Upper lobe of left lung (tissue), 6 donors: Measurements from ENCODE around the gene FOXL3. TPM values are rescaled to one million over a fixed set of nuclear protein-coding genes. Genes with fewer than 3 reads are reported as not detected.

ENCODE experiments used
- ATAC-seq, 2 donors: fragments of 200-7000 bp; cut with Tn5 transposase; one replicate each; pipeline ENCODE4 v1.9.1; 2022; ENCODE audit warnings: mild to moderate bottlenecking in 2 of 2, moderate library complexity in 2 of 2; ENCODE audit not compliant: low FRiP score in 2 of 2
- DNase-seq, 2 donors: peaks; one replicate each; pipeline ENCODE4 v3.0.0-alpha.2; 2019 to 2020
- H3K27ac ChIP-seq, 4 donors: fragments of 200-600 bp; sonication (generic); one replicate each; pipeline ENCODE4 v1.5.1; 2016 to 2019
- H3K27me3 ChIP-seq, 4 donors: fragments of 200-600 bp; sonication (generic); one replicate each; pipeline ENCODE4 v1.5.1; 2017 to 2019
- H3K36me3 ChIP-seq, 4 donors: fragments of 200-600 bp; sonication (generic); one replicate each; pipeline ENCODE4 v1.5.1; 2016 to 2019
- H3K4me1 ChIP-seq, 4 donors: fragments of 200-600 bp; sonication (generic); one replicate each; pipeline ENCODE4 v1.5.1; 2018 to 2019
- H3K4me3 ChIP-seq, 4 donors: fragments of 200-600 bp; sonication (generic); one replicate each; pipeline ENCODE4 v1.5.1; 2017 to 2019; ENCODE audit warnings: mild to moderate bottlenecking in 2 of 4, moderate library complexity in 1 of 4
- H3K9me3 ChIP-seq, 4 donors: fragments of 200-600 bp; sonication (generic); one replicate each; pipeline ENCODE4 v1.5.1; 2018 to 2019
- EP300 ChIP-seq, 4 donors: sonication (generic); formaldehyde crosslinking; IDR thresholded peaks; one replicate each; pipeline ENCODE4 v1.5.1; 2017; ENCODE audit warnings: antibody characterized with exemption in 4 of 4, control low read depth in 2 of 4
- POLR2A ChIP-seq, 4 donors: fragments of 450-650 bp; IDR thresholded peaks; one replicate each; pipeline ENCODE4 v1.5.1; 2016 to 2017; ENCODE audit warnings: antibody characterized with exemption in 4 of 4, mild to moderate bottlenecking in 2 of 4
- POLR2AphosphoS5 ChIP-seq, 2 donors: sonication (generic); formaldehyde crosslinking; IDR thresholded peaks; one replicate each; pipeline ENCODE4 v1.5.1; 2017; ENCODE audit warnings: antibody characterized with exemption in 2 of 2
- WGBS, 2 donors: methylation state at CpG; one replicate each; pipeline ENCODE4 v1.1.5; 2017 to 2018; 5-methylcytosine and 5-hydroxymethylcytosine counted together
- total RNA-seq, 6 donors: library from RNA; depleted of rRNA in 4 of 6; stranded (reverse); fragments of >200 nt in 4 of 6; gene quantifications; one replicate each; pipeline versions ENCODE4 v1.1.0 to v1.2.1, GENCODE V29; 2016 to 2021
- TF ChIP-seq, protein P1 (sequence below), 6 experiments: fragments of 450-650 bp in 4 of 6; fragments of 200-600 bp in 2 of 6; sonication (generic) in 2 of 6; IDR thresholded peaks; one replicate each; pipeline ENCODE4 v1.5.1; 2016 to 2019; ENCODE audit warnings: antibody characterized with exemption in 6 of 6
- donor health status: DM: no; HTN: no; CAD: no; lungs with moderate emphysema.
- donor health status: DM: no; HTN: yes; CAD: no; lungs with severe emphysema.

FOXL3 gene
- total RNA-seq, 6 donors from 2014 or later, result not detected

DNA sequence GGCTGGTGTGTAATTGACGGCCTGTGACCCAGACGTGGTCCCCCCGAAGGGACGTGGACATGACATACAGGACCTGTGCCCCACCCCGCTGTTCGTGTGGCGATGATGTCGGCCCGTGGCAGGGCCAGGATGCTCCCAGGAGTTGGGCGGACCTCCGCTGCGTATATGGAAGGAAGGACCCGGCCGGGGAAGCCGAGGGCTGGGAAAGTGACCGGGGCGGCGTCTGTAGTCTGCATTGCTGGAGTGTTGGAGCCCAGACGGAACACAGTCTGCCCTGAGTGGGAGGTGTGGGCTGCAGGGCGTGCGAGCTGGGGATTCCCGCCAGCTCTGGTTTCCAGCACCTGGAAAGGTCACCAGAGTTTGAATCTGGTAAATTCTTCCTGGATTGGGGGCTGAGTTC, 45.0 kb upstream of the FOXL3 start:
- 91 to 92% methylated on average over 19 to 22 of the region's 22 CpGs for WGBS, 2 donors
- no peak overlapping the region for H3K27ac ChIP-seq
- H3K36me3 ChIP-seq, result peaks cover 3 to 47% (median 25%) of the 10 kb centered on the region in 4 donors
- H3K4me1 ChIP-seq, result no peaks in the 10 kb centered on the region
- DNase-seq, result peak in 1 of 2 donors; percentile 75
- no peak overlapping the region for H3K4me3 ChIP-seq
- no peaks in the 10 kb centered on the region for H3K9me3 ChIP-seq
- TF ChIP-seq, protein P1, sequence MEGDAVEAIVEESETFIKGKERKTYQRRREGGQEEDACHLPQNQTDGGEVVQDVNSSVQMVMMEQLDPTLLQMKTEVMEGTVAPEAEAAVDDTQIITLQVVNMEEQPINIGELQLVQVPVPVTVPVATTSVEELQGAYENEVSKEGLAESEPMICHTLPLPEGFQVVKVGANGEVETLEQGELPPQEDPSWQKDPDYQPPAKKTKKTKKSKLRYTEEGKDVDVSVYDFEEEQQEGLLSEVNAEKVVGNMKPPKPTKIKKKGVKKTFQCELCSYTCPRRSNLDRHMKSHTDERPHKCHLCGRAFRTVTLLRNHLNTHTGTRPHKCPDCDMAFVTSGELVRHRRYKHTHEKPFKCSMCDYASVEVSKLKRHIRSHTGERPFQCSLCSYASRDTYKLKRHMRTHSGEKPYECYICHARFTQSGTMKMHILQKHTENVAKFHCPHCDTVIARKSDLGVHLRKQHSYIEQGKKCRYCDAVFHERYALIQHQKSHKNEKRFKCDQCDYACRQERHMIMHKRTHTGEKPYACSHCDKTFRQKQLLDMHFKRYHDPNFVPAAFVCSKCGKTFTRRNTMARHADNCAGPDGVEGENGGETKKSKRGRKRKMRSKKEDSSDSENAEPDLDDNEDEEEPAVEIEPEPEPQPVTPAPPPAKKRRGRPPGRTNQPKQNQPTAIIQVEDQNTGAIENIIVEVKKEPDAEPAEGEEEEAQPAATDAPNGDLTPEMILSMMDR (IDR thresholded peaks at IDR 0.05), result no peak
- no peak for TF ChIP-seq EP300 (IDR thresholded peaks at IDR 0.05)
- no peak for TF ChIP-seq POLR2AphosphoS5 (IDR thresholded peaks at IDR 0.05)
- no peak for TF ChIP-seq POLR2A (IDR thresholded peaks at IDR 0.05)
- ATAC-seq, result peak in 1 of 2 donors; percentile 30
- H3K27me3 ChIP-seq, result no peaks in the 10 kb centered on the region

DNA sequence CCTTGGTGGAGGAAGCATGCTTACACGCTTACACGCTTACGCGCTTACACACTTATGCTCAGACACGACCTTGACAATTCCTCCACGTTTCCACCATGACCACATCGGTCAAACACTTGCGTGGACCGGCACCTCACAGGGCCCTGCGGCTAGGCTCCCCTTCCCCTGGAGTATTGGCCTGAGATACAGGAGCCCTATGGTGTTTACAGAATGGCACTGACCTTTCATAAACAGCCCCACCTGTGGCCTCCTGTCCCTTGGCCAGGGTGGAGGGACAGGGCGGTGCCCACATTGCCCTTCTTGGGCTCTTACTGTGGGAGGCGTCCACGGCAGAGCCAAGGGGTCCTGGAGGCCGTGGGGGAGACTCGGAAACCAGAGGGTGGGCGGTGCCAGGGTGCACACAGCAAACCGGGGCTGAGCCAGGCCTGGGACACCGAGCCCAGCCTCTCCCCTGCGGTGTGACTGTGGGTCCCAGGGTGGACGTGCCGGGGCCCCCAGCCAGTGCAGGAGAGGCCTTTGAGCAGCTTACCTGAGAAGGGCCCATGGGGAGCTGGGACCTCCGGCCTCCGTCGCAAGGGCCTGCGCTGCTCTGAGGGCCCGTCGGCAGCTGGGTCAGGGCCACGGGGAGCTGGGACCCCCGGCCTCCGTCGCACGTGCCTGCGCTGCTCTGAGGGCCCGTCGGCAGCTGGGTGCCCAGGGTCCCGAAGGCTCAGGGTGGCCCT, 44.2 kb upstream of the FOXL3 start:
- Histone ChIP-seq H3K9me3 (no peaks in the 10 kb centered on the region), H3K36me3 (peaks cover 3 to 55% (median 26%) of the 10 kb centered on the region in 4 donors), H3K27ac (no peak overlapping the region), H3K27me3 (no peaks in the 10 kb centered on the region), H3K4me3 (no peak overlapping the region), H3K4me1 (no peaks in the 10 kb centered on the region)
- ATAC-seq, result peak in 1 of 2 donors; percentile 8
- 95% methylated on average over 24 to 36 of the region's 36 CpGs for WGBS, 2 donors
- TF ChIP-seq EP300 (IDR thresholded peaks at IDR 0.05) (no peak), POLR2AphosphoS5 (IDR thresholded peaks at IDR 0.05) (no peak), POLR2A (IDR thresholded peaks at IDR 0.05) (no peak)
- TF ChIP-seq, protein P1 (IDR thresholded peaks at IDR 0.05), result no peak
- DNase-seq, result peak in 1 of 2 donors; percentile 77

- Histone ChIP-seq H3K4me3 (no peak overlapping the region), H3K4me1 (no peaks in the 10 kb centered on the region), H3K27me3 (no peaks in the 10 kb centered on the region), H3K27ac (no peak overlapping the region), H3K9me3 (no peaks in the 10 kb centered on the region), H3K36me3 (peaks cover 3 to 62% (median 29%) of the 10 kb centered on the region in 4 donors)
- TF ChIP-seq, protein P1 (IDR thresholded peaks at IDR 0.05), result no peak
- no peak for TF ChIP-seq POLR2AphosphoS5 (IDR thresholded peaks at IDR 0.05)
- ATAC-seq (no peak), DNase-seq (peak in 1 of 2 donors; percentile 63)
- WGBS, 2 donors, result 89 to 93% methylated on average over 21 to 22 of the region's 22 CpGs
Observed at GRCh38 chr7:246451-246850, 43.5 kb upstream of the FOXL3 start.

GRCh38 chr7:247181-247580, 42.8 kb upstream of the FOXL3 start:
- Histone ChIP-seq H3K36me3 (peaks cover 3 to 69% (median 36%) of the 10 kb centered on the region in 4 donors), H3K27ac (no peak overlapping the region), H3K9me3 (no peaks in the 10 kb centered on the region), H3K27me3 (no peaks in the 10 kb centered on the region), H3K4me3 (no peak overlapping the region), H3K4me1 (no peaks in the 10 kb centered on the region)
- peak in 1 of 2 donors; percentile 2 for ATAC-seq
- peak in 1 of 2 donors; percentile 63 for DNase-seq
- WGBS, 2 donors, result 90 to 94% methylated on average over 3 to 9 of the region's 12 CpGs
- TF ChIP-seq POLR2A (IDR thresholded peaks at IDR 0.05) (no peak), EP300 (IDR thresholded peaks at IDR 0.05) (no peak), POLR2AphosphoS5 (IDR thresholded peaks at IDR 0.05) (no peak)
- TF ChIP-seq, protein P1 (IDR thresholded peaks at IDR 0.05), result no peak

DNA sequence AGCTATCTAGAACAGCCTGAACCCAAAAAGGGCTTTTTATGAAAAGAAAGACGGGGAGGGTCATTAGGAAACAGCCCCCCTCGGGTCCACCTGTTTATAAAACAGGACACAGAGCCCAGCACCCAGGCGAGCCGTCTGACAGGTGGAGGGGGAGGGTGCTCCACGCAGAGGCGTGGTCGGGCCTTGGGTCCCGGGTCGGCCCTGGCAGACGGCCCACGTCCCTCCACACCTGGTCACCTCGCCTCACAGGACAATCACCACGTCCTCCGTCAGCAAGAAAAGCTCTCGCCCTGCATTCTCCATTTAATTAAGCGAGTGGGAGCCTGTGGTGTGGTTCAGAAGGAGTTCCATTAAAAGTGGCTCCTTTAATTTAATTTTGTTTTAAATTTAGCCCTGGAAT, 42.3 kb upstream of the FOXL3 start:
- peaks cover 3 to 74% (median 41%) of the 10 kb centered on the region in 4 donors for H3K36me3 ChIP-seq
- H3K27me3 ChIP-seq, result no peaks in the 10 kb centered on the region
- 88 to 94% methylated on average over 12 to 16 of the region's 16 CpGs for WGBS, 2 donors
- ATAC-seq (no peak), DNase-seq (peak in 1 of 2 donors; percentile 77)
- H3K9me3 ChIP-seq, result no peaks in the 10 kb centered on the region
- TF ChIP-seq POLR2AphosphoS5 (IDR thresholded peaks at IDR 0.05), result no peak
- no peak for TF ChIP-seq EP300 (IDR thresholded peaks at IDR 0.05)
- no peak for TF ChIP-seq POLR2A (IDR thresholded peaks at IDR 0.05)
- TF ChIP-seq, protein P1 (IDR thresholded peaks at IDR 0.05), result no peak
- no peak overlapping the region for H3K4me3 ChIP-seq
- H3K4me1 ChIP-seq, result no peaks in the 10 kb centered on the region
- H3K27ac ChIP-seq, result no peak overlapping the region
